Sigmoid colon (tissue), 4 donors: ENCODE data around the gene DCX.

Source experiments
- CTCF ChIP-seq, 4 experiments: fragments of 450-650 bp in 3 of 4; fragments of 200-600 bp in 1 of 4; IDR thresholded peaks; one replicate each; pipeline ENCODE4 v1.5.1; 2016 to 2019; ENCODE audit warnings: antibody characterized with exemption in 4 of 4, mild to moderate bottlenecking in 3 of 4, moderate library complexity in 2 of 4
- EP300 ChIP-seq, 4 donors: sonication (generic); formaldehyde crosslinking; IDR thresholded peaks; one replicate each; pipeline ENCODE4 v1.6.1; 2017; ENCODE audit warnings: antibody characterized with exemption in 4 of 4
- POLR2A ChIP-seq, 2 donors: fragments of 450-650 bp; IDR thresholded peaks; one replicate each; pipeline ENCODE4 v1.6.1; 2016; ENCODE audit warnings: antibody characterized with exemption in 2 of 2, mild to moderate bottlenecking in 2 of 2, moderate library complexity in 2 of 2
- POLR2AphosphoS5 ChIP-seq, 4 donors: sonication (generic); formaldehyde crosslinking; IDR thresholded peaks; one replicate each; pipeline ENCODE4 v1.6.1; 2017; ENCODE audit warnings: antibody characterized with exemption in 4 of 4

DNA sequence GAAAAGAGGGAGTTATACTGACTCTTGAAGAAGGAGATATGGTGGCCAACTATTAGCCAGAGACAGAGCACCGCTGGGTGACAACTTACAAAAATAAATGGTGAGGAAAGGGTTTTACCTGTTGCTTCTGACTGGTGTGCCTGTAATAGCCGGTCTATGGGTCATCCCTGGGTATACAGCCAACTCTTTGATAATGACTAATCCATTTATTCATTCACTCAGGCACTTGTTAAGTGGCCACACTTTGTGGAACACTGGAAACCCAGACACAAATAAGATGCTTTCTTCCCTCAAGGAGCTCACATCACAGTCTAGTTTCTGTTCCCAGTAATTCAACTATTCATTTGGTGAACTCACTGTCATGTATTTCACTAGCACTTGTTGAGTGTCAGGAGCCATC, 128.5 kb downstream of the DCX start:
- TF ChIP-seq CTCF (IDR thresholded peaks at IDR 0.05) (no peak), POLR2A (IDR thresholded peaks at IDR 0.05) (no peak), POLR2AphosphoS5 (IDR thresholded peaks at IDR 0.05) (no peak), EP300 (IDR thresholded peaks at IDR 0.05) (no peak)
